GM21529 (cell line): ENCODE results near the gene IL17RE.
"Not testable (repeated sequence)": the region's sequence is repeated elsewhere in the genome, so short reads cannot be mapped to it uniquely, and the experiment has no call there.

Experiments
- ATAC-seq: cut with Tn5 transposase; IDR thresholded peaks from one replicate; pipeline ENCODE4 v1.9.1; 2021; ENCODE audit not compliant: unreplicated experiment

IL17RE gene

DNA sequence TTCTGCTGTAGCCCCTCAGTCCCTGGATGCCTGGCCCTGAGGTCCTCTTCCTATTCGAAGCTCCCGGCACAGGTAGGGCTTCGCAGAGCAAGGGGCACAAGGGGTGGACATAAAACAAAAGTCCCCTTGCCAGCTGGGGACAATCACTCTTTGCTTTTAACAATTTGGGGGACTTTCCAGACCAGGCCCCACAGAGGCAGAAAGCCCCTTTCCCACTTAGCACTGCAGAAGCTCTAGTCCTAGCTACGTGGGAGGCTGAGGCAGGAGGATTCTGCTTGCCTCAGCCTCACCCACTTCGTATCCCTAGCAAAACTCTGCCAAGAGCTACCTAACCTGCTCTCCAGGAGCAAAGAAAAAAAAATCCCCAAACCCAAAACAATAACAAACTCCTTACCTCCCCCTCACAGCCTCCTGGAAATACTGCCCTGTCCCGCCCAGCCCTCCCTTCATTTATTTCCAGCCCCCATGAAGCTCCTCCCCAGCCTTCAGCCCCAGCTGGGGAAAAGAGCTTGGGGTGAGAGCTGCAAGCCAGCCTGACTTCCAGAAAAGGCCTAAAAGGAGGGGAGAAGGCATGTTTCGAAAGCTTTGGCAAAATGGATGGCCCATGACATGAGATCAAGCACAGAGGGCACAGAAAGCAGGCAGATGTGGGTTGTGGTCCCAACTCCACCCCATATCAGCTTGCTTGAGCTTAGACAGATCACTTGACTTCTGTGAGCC is 22.7 kb upstream of the IL17RE start, which contains the start of gene CIDEC:
CIDEC (minus strand) TSS at position 424 of the 720 bp plus-strand sequence. CDS start 1,767 bp downstream, outside the sequence.
- ATAC-seq: no peak

GRCh38 chr3:9881441-9881840 is 21.2 kb upstream of the IL17RE start:
- ATAC-seq: no peak

GRCh38 chr3:9883706-9884554 is 18.7 kb upstream of the IL17RE start:
- ATAC-seq: no peak

GRCh38 chr3:9884555-9885165 is 18.0 kb upstream of the IL17RE start:
- ATAC-seq: no peak

DNA sequence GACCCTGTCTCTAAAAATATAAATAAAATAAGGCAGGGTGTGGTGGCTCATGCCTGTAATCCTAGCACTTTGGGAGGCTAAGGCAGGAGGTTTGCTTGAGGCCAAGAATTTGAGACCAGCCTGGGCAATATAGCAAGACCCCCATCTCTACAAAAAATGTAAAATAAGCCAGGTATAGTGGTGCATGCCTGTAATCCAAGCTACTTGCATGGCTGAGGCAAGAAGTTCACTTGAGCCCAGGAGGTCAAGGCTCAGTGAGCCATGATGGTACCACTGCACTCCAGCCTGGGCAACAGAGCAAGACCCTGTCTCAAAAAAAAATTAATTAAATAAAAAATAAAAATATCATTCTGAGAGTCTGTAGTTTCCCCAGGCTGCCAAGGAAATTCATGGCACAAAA is 16.3 kb upstream of the IL17RE start:
- no peak for ATAC-seq

DNA sequence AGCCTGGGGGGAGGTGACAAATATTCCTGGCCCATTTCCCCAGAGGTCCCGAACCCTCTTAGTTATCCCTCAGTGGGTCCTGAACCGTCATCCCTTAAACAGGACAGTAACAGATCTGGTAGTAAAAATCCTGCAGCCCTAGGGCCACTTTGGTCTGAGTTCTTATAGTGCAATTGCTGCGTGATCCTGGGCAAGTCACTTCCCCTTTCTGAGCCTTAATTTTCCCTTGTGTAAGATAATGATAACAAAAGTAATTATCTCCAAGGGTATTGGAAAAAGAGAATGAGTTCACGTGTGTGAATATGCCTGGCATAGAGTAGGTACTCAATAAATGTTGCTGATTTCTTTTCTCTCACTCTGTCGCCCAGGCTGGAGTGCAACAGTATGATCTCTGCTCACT is 15.2 kb upstream of the IL17RE start:
- no peak for ATAC-seq

DNA sequence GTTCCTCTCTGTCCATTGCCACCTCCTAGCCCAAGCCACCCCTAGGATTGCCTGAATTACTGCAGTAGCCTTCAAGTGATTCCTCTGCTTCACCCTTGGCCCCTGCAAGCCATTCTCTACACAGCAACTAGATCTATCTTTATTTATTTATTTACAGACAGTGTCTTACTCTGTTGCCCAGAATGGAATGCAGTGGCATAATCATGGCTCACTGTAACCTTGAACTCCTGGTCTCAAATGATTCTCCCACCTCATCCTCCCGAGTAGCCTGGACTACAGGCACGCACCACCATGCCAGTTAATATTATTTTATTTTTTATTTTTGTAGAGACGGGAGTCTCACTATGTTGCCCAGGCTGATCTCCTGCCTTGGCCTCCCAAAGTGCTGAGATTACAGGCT is 14.1 kb upstream of the IL17RE start:
- ATAC-seq: no peak

DNA sequence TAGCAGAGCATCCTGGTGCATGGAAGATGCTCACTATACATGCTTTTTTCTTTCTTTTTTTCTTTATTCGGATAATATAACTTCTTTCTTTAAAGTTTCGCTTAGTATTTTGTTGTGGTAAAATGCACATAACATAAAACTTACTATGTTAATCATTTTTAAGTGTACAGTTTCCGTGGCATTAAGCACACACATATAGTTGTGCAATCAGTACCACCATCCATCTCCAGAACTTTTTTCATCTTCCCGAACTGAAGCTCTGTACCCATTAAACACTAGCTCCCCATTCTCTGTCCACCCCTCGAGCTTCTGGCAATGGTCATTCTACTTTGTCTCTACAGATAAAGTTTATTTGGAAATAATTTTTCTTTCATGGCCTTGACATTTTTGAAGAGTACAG is 13.2 kb upstream of the IL17RE start:
- ATAC-seq: no peak

DNA sequence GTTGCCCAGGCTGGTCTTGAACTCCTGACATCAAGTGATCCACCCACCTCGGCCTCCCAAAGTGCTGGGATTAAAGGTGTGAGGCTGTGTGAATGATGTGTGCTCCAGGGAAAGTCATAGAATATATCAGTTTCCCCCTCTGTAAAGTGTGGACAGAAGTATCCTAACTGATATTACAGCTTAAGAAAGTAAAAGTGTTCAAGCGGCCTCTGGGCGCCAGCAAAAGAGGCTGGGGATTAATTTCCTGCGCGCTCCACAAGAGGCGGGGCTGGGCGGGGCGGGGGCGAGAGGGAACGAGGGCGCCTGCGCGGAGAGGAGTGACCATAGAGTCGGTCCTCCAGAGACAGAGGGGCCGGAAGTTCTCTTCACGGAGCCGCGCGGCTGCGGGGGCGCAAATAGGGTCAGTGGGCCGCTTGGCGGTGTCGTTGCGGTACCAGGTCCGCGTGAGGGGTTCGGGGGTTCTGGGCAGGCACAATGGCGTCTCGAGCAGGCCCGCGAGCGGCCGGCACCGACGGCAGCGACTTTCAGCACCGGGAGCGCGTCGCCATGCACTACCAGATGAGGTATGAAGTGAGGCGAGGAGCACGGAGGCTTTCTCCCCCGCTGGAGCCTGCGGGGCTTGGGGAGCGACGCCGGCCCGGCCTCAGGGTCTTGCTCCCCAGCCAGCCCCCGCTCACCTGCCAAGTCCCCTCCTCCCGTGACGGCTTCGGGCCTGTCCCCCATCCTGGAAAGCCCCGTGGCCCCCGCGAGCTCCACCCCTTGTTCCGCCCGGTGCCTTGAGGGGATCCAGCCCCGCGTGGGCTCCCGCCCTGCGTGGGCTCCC is 12.2 kb upstream of the IL17RE start, which contains the start of gene JAGN1:
JAGN1 (plus strand) TSS at position 362 of the 823 bp plus-strand sequence; CDS start at position 475, 113 bp downstream.
- ATAC-seq: peak; percentile 82

DNA sequence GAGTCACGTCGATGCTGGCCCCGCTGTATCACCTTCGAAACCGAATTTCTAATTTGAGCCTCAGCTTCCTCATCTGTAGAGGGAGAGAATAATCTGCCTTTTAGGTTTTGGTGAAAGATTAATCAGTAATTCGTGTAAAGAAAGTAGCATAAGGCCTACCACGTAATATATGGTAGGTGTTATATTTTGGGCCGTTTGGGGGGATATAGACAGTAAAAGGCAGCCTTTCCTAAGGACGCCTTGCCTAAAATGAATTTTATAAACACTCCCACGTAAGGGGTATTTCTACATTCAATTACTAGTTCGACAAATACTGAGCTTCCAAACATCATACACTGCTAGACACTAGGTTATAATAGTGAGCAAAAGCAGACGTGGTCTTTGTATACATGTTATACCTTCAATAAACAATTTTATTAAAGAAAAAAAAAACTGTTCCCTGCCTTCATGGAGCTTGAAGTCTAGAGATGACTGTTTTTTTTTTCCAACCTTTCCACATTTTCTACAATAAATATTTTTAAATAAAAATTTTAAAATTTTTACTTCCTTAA is 11.5 kb upstream of the IL17RE start:
- no peak for ATAC-seq

GRCh38 chr3:9893739-9894138 is 8.9 kb upstream of the IL17RE start:
- no peak for ATAC-seq

- ATAC-seq: not testable (repeated sequence)
Observed at GRCh38 chr3:9895715-9896114, 6.9 kb upstream of the IL17RE start.

- ATAC-seq: not testable (repeated sequence)
Observed at GRCh38 chr3:9896755-9897407, 5.8 kb upstream of the IL17RE start.

GRCh38 chr3:9897408-9898372 is 5.0 kb upstream of the IL17RE start:
- ATAC-seq: peak; percentile 51

- ATAC-seq: no peak
Observed at GRCh38 chr3:9898467-9899241, 4.0 kb upstream of the IL17RE start.

- ATAC-seq: no peak
Observed at GRCh38 chr3:9899289-9899791, 3.3 kb upstream of the IL17RE start.

DNA sequence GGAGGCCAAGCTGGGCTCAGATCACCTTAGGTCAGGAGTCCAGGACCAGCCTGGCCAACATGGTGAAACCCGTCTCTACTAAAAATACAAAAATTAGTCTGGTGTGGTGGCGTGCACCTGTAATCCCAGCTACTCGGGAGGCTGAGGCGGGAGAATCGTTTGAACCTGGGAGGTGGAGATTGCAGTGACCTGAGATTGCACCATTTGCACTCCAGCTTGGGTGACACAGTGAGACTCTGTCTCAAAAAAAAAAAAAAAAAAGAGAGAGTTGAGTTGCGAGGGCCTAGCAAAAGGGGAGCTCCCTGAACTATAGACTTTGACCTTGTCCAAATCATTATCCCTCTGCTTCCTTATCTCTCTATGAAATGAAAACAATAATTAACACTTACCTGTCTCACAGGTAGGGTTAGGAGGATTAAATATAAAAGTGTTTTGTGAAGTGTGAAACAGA is 1.7 kb upstream of the IL17RE start:
- ATAC-seq: not testable (repeated sequence)

DNA sequence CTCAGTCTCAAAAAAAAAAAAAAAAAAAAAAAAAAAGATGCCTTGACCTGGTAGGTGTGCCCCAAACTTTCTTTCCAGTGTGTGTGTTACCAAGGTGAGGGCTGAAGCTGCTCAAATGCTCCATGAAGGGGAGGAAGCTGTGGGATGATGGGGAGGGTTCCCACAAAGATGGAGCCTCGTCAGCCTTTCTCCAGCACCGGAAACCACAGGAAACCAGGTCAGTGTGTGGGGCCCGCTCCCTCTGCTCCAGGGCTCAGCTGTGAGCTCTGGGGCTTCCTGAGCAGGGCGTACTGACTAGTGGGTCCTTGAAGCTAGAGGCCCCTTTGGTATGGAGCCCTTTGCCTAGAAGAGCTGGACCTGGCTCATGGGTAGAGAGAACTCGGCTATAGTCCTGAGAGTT is 681 bp upstream of the IL17RE start:
- ATAC-seq: no peak
